HG02759 (cell line): Measurements from ENCODE around the gene PBX3.
"Not testable (repeated sequence)": the region's sequence is repeated elsewhere in the genome, so short reads cannot be mapped to it uniquely, and the experiment has no call there.

Experiments
- ATAC-seq: cut with Tn5 transposase; IDR thresholded peaks from one replicate; pipeline ENCODE4 v1.9.1; 2021; ENCODE audit warnings: mild to moderate bottlenecking, moderate library complexity; ENCODE audit not compliant: unreplicated experiment

PBX3 gene

DNA sequence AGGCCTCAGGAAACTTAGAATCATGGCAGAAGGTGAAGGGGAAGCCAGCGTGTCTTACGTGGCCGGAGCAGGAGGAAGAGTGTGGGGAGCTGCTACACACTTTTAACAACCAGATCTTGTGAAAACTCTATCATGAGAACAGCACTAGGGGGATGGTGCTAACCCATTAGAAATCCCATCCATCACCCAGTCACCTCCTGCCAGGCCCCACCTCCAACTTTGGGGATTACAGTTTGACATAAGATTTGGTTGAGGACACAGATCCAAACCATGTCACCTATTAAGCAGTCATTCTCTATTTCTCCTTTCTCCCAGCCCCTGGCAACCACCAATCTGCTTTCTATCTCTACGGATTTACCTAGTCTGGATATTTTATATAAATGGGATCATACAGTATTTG is 26.9 kb downstream of the PBX3 start:
- no peak for ATAC-seq

DNA sequence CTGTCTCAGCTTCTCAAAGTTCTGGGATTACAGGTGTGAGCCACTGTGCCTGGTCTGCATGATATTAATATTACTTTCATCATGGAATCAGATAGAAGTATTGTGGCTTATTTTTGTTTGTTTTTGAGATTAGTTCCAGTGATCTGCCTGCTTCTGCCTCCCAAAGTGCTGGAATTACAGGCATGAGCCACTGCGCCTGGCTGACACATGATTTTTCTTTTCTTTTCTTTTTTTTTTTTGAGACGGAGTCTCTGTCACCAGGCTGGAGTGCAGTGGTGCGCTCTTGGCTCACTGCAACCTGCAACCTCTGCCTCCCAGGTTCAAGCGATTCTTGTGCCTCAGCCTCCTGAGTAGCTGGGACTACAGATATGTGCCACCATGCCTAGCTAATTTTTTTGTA is 29.6 kb downstream of the PBX3 start:
- ATAC-seq, result not testable (repeated sequence)

GRCh38 chr9:125778538-125779219 is 31.5 kb downstream of the PBX3 start:
- ATAC-seq, result not testable (repeated sequence)

DNA sequence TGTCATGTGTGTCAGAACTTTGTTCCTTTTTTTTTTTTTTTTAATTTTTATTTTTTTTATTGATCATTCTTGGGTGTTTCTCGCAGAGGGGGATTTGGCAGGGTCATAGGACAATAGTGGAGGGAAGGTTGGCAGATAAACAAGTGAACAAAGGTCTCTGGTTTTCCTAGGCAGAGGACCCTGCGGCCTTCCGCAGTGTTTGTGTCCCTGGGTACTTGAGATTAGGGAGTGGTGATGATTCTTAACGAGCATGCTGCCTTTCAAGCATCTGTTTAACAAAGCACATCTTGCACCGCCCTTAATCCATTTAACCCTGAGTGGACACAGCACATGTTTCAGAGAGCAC is 32.0 kb downstream of the PBX3 start:
- ATAC-seq, result not testable (repeated sequence)

GRCh38 chr9:125782718-125783117 is 35.5 kb downstream of the PBX3 start:
- ATAC-seq, result no peak

DNA sequence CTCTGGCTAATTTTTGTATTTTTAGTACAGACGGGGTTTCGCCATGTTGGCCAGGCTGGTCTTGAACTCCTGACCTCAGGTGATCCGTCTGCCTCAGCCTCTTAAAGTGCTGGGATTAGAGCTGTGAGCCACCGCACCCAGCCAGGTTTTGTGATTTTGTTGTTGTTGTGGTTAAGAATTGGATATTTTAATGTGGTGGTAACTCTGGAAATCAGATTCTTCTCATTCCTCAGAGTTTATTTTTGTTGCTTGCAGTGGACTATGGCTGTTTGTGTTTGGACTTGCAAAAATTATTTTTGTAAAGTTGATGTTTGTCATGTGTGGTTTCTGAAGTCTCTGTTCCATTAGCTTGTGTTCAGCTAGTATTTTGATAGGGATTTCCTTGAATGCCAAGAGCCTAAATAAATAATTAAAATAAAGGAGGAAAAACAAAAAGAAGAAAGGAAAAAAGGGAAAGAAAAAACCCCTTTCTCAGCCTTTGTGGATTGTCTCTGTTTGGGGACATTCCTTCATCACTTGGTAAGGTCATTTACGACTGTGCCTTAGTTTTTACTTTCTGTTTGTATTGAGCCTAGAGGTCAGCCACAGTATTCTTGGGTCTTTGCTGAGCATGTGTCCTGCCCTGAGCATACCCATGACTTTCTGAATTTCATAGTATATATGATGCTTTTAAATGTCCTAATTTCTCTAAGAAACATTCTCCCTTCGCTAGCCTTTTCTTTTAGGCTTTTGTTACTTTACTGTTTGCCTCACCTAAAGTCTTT is 37.3 kb downstream of the PBX3 start:
- ATAC-seq, result no peak

- no peak for ATAC-seq
Measured at GRCh38 chr9:125785248-125785751, 38.1 kb downstream of the PBX3 start.

- ATAC-seq, result no peak
Measured at GRCh38 chr9:125787715-125788114, 40.5 kb downstream of the PBX3 start.

GRCh38 chr9:125789196-125789595 is 42.0 kb downstream of the PBX3 start:
- no peak for ATAC-seq

GRCh38 chr9:125794708-125795107 is 47.5 kb downstream of the PBX3 start:
- ATAC-seq, result no peak

- ATAC-seq, result no peak
Measured at GRCh38 chr9:125795970-125796596, 48.9 kb downstream of the PBX3 start.

GRCh38 chr9:125797930-125798329 is 50.8 kb downstream of the PBX3 start:
- ATAC-seq, result no peak

- no peak for ATAC-seq
Measured at GRCh38 chr9:125803526-125803925, 56.4 kb downstream of the PBX3 start.

- ATAC-seq, result no peak
Measured at GRCh38 chr9:125805057-125805456, 57.9 kb downstream of the PBX3 start.

GRCh38 chr9:125805586-125805985 is 58.4 kb downstream of the PBX3 start:
- no peak for ATAC-seq

DNA sequence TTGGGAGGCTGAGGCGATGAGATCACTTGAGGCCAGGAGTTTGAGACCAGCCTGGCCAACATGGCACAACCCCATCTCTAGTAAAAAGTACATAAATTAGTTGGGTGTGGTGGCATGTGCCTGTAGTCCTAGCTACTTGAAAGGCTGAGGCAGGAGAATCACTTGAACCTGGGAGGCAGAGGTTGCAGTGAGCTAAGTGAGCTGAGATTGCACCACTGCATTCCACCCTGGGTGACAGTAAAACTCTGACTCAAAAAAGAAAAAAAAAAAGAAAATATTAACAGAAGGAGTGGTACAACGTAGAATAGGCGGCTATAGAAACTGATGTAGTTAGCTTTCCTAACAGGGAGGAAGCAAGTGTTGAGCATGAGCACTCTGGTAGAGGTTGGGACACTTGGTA is 59.9 kb downstream of the PBX3 start:
- no peak for ATAC-seq

GRCh38 chr9:125810161-125810560 is 63.0 kb downstream of the PBX3 start:
- ATAC-seq, result no peak

DNA sequence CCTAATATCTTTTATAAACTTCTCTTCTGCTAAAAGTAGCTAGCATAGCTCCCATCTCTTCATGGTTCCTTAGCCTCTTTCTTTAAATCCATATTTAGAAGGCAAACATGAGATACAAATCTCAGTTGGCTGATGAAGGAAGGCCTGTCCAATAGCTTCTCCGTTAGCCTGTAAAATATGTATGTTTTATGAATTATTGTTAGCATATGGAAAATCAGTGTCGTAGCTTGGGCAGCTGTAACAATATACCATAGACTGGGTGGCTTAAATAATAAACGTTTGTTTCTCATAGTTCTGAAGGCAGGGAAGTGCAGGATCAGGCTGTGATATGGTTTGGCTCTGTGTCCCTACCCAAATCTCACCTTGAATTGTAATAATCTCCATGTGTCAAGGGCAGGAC is 63.8 kb downstream of the PBX3 start:
- no peak for ATAC-seq

- ATAC-seq, result no peak
Measured at GRCh38 chr9:125812403-125812802, 65.2 kb downstream of the PBX3 start.

GRCh38 chr9:125815568-125815967 is 68.4 kb downstream of the PBX3 start:
- no peak for ATAC-seq

DNA sequence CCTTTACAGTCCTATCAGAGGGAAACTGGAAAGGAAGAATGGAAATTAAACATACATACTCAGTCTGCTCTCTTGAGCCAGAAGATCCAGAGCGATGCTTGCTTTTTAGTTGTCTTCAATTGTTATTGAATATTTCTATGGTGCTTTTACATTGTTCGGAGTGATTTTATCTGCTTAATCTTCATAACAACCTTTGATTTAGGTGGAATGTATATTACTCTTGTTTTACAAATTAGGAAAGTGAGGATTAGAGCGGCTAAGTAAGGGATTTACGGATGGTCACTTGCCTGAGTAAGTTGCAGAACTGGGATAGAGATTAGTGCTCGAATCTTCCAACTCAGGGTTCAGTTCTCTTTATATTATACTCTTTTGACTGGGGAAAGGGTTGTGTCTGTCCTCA is 69.1 kb downstream of the PBX3 start:
- no peak for ATAC-seq
